ENCODE measurements around the gene KRTAP4-11. TPM values are rescaled to one million over a fixed set of nuclear protein-coding genes. Genes with fewer than 3 reads are reported as not detected.

KRTAP4-11 gene
- total and polyA plus RNA-seq, 2 of the 8 experiments (the other 6 are each of a cell fraction or from before 2014, with no cell fraction given), result not detected

DNA sequence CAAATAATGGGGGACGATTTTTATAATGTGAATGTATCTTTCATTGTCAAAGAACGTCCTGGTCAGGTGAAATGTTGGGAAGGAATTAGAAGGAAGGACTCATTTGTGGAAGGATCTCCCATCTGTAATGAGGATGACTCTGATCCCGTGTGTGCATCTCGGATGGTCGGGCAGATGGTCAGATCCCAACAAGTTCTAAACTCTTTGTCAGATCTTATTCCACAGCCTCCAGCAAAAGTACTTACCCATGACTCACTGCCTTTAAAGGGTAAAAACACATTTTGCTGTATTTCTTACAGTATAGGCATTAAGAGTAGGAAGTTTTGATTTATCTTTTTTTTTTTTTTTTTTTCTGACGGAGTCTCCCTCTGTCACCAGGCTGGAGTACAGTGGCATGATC lies 19.7 kb downstream of the KRTAP4-11 start:
- H2AFZ ChIP-seq (ENCODE audit: low read length), result no peak overlapping the region
- H4K8ac ChIP-seq (ENCODE audit: extremely low read depth, insufficient read depth, low read length), result no peak overlapping the region
- H4K5ac ChIP-seq (ENCODE audit: insufficient read length, low read depth, low read length), result no peak overlapping the region
- no peak overlapping the region for H3K4me2 ChIP-seq (ENCODE audit: insufficient read depth in 1 of 2, low read depth in 2 of 2, low read length in 2 of 2)
- H2BK120ac ChIP-seq (replicated peaks; ENCODE audit: low read depth, low read length), result no peak overlapping the region
- 0 out of 4 replicates have a peak, but pooled peaks cover 3% of the 10 kb centered on the region in 2 experiments for H3K9me3 ChIP-seq (ENCODE audit: insufficient read depth in 2 of 2, low read depth in 1 of 2, low read length in 1 of 2)
- H3K36me3 ChIP-seq (ENCODE audit: control insufficient read depth in 2 of 4, insufficient read depth in 4 of 4, low read length in 3 of 4), result no peaks in the 10 kb centered on the region
- H3K23me2 ChIP-seq (ENCODE audit: low read depth, low read length), result no peaks in the 10 kb centered on the region
- no peak for FAIRE-seq
- H4K20me1 ChIP-seq (replicated peaks in 1 of 2; ENCODE audit: control insufficient read depth in 1 of 2, insufficient read depth in 2 of 2, low read length in 2 of 2), result no peaks in the 10 kb centered on the region
- H2BK5ac ChIP-seq (ENCODE audit: low read depth, low read length), result no peak overlapping the region
- no peak for TF ChIP-seq POU5F1 (IDR thresholded peaks at IDR 0.05; ENCODE audit: low read depth, low read length)
- TF ChIP-seq ZNF274 (IDR thresholded peaks at IDR 0.05; ENCODE audit: borderline replicate concordance, extremely low read depth, low read length), result no peak
- no peak for TF ChIP-seq SIX5 (IDR thresholded peaks at IDR 0.05; ENCODE audit: low read depth, low read length)
- no peak for TF ChIP-seq EZH2 (IDR thresholded peaks at IDR 0.05; ENCODE audit: low read depth, low read length, severe bottlenecking)
- no peak for TF ChIP-seq BACH1 (IDR thresholded peaks at IDR 0.05; ENCODE audit: low read length)
- no peak for TF ChIP-seq BRCA1 (IDR thresholded peaks at IDR 0.05; ENCODE audit: low read depth, low read length)
- no peak for TF ChIP-seq POLR2AphosphoS5 (IDR thresholded peaks at IDR 0.05; ENCODE audit: low read depth, low read length)
- TF ChIP-seq CHD1 (IDR thresholded peaks at IDR 0.05; ENCODE audit: low read depth, low read length), result no peak
- no peak for TF ChIP-seq GTF2F1 (IDR thresholded peaks at IDR 0.05; ENCODE audit: borderline replicate concordance, low read depth, low read length)
- TF ChIP-seq RBBP5 (IDR thresholded peaks at IDR 0.05; ENCODE audit: borderline replicate concordance, low read depth, low read length), result no peak
- 95% methylated on average over 5 of the region's 6 CpGs; no CpG with 5 or more reads in 1 of the 2 experiments for WGBS, 2 experiments (ENCODE audit: extremely low coverage in 1 of 2, insufficient coverage in 1 of 2, insufficient read length in 1 of 2, insufficient replicate concordance in 2 of 2, low coverage in 1 of 2, low lambda C conversion rate in 2 of 2, missing lambda C conversion rate in 1 of 2)
- DNase-seq (ENCODE audit: low read depth in 1 of 2, low spot score in 2 of 2), result no peak
- H3K27me3 ChIP-seq (replicated peaks in 1 of 4; ENCODE audit: control insufficient read depth in 3 of 4, extremely low read depth in 1 of 4, insufficient read depth in 3 of 4, low read length in 3 of 4), result no peaks in the 10 kb centered on the region
- no peak overlapping the region for H2BK12ac ChIP-seq (ENCODE audit: low read depth, low read length)
- no peak overlapping the region for H3K14ac ChIP-seq (ENCODE audit: insufficient read length)
- H3K27ac ChIP-seq (ENCODE audit: low read depth, low read length), result no peak overlapping the region
- ChIA-PET CTCF (ENCODE audit: partially characterized antibody) (no interaction called here), POLR2A (ENCODE audit: partially characterized antibody) (no interaction called here)
- H3K4me3 ChIP-seq (ENCODE audit: extremely low read depth in 1 of 4, insufficient read depth in 2 of 4, low read depth in 3 of 4, low read length in 4 of 4), result no peak overlapping the region
- no peak overlapping the region for H3K18ac ChIP-seq (ENCODE audit: extremely low read depth, low read length)
- no peaks in the 10 kb centered on the region for H3K79me2 ChIP-seq (ENCODE audit: control insufficient read depth in 1 of 2, insufficient read depth in 2 of 2, low read length in 2 of 2)
- no peaks in the 10 kb centered on the region for H3K79me1 ChIP-seq (ENCODE audit: low read depth, low read length)
- no peak overlapping the region for H2BK20ac ChIP-seq (ENCODE audit: low read length)
- no peak overlapping the region for H3K23ac ChIP-seq (ENCODE audit: insufficient read length)
- H2AK5ac ChIP-seq (ENCODE audit: low read depth, low read length), result no peak overlapping the region
- no peak overlapping the region for H3K9ac ChIP-seq (replicated peaks in 1 of 4; ENCODE audit: extremely low read depth in 1 of 4, low read depth in 3 of 4, low read length in 3 of 4)
- peaks cover 0 to 4% (median 0%) of the 10 kb centered on the region in 4 experiments; a peak in 2 of 7 replicates for H3K4me1 ChIP-seq (replicated peaks in 1 of 4; ENCODE audit: control insufficient read depth in 3 of 4, insufficient read depth in 4 of 4, low read length in 3 of 4)
- H3K56ac ChIP-seq (replicated peaks; ENCODE audit: insufficient read length, low read depth, low read length), result no peak overlapping the region
- no peak overlapping the region for H2BK15ac ChIP-seq (ENCODE audit: low read length)
- no peak overlapping the region for H4K91ac ChIP-seq (replicated peaks; ENCODE audit: insufficient read length, low read length)
- H3K4ac ChIP-seq (replicated peaks; ENCODE audit: insufficient read length, low read depth, low read length), result no peak overlapping the region
